ACC112 (cell line): Measurements from ENCODE around the gene PRB3.

Source experiments
- H2AFZ ChIP-seq: fragments of 200-600 bp; sonication (generic); one replicate; pipeline ENCODE4 v1.6.0; 2017; ENCODE audit warnings: antibody characterized with exemption, low read length; ENCODE audit not compliant: unreplicated experiment
- H3K27ac ChIP-seq: fragments of 200-600 bp; sonication (generic); 2 replicates; pipeline ENCODE4 v1.5.1; 2014; ENCODE audit warnings: low read depth, mild to moderate bottlenecking, antibody characterized with exemption, low read length, moderate library complexity
- H3K27me3 ChIP-seq: fragments of 200-600 bp; sonication (generic); 2 replicates; pipeline ENCODE4 v1.6.1; 2014; ENCODE audit warnings: mild to moderate bottlenecking, antibody characterized with exemption, low read length, moderate library complexity, mixed read lengths; ENCODE audit not compliant: insufficient read depth
- H3K36me3 ChIP-seq: fragments of 200-600 bp; sonication (generic); 2 replicates; pipeline ENCODE4 v1.6.1; 2016; ENCODE audit warnings: mild to moderate bottlenecking, antibody characterized with exemption, low read length, moderate library complexity, mixed read lengths; ENCODE audit not compliant: insufficient read depth
- H3K4me1 ChIP-seq: fragments of 200-600 bp; sonication (generic); one replicate; pipeline ENCODE4 v1.6.1; 2016; ENCODE audit warnings: low read length, mixed read lengths; ENCODE audit not compliant: insufficient read depth, unreplicated experiment, control insufficient read depth
- H3K4me3 ChIP-seq: fragments of 200-600 bp; sonication (generic); 2 replicates; pipeline ENCODE4 v1.5.1; 2014; ENCODE audit warnings: mild to moderate bottlenecking, low read depth, low read length
- H3K79me2 ChIP-seq: fragments of 200-600 bp; sonication (generic); one replicate; pipeline ENCODE4 v1.6.0; 2016; ENCODE audit warnings: low read length; ENCODE audit not compliant: control insufficient read depth, unreplicated experiment, insufficient read depth

Gene PRB3

GRCh38 chr12:11269607-11270006 lies at the start of gene PRB3:
Gene PRB3 (minus strand): TSS chr12:11269707. CDS start chr12:11269669, 38 bp downstream.
- Histone ChIP-seq H3K36me3 (no peaks in the 10 kb centered on the region), H3K4me1 (no peaks in the 10 kb centered on the region), H3K27ac (no peak within 1 kb of the TSS), H3K79me2 (no peaks in the 10 kb centered on the region), H3K27me3 (no peaks in the 10 kb centered on the region), H3K4me3 (no peak within 1 kb of the TSS), H2AFZ (no peak within 1 kb of the TSS)

- Histone ChIP-seq H3K36me3 (no peaks in the 10 kb centered on the region), H2AFZ (no peak within 1 kb of the TSS), H3K27me3 (no peaks in the 10 kb centered on the region), H3K79me2 (no peaks in the 10 kb centered on the region), H3K27ac (no peak within 1 kb of the TSS), H3K4me1 (peaks cover 7% of the 10 kb centered on the region), H3K4me3 (no peak within 1 kb of the TSS)
Observed at GRCh38 chr12:11310336-11310735, 40.8 kb upstream of the PRB3 start, which contains the start of gene PRB4. Gene PRB4 (minus strand): TSS chr12:11310436. CDS start chr12:11310398, 38 bp downstream.

- peaks cover 7% of the 10 kb centered on the region for H3K4me1 ChIP-seq
- H2AFZ ChIP-seq = no peak overlapping the region
- no peaks in the 10 kb centered on the region for H3K79me2 ChIP-seq
- no peaks in the 10 kb centered on the region for H3K36me3 ChIP-seq
- H3K27ac ChIP-seq = no peak overlapping the region
- no peak overlapping the region for H3K4me3 ChIP-seq
- no peaks in the 10 kb centered on the region for H3K27me3 ChIP-seq
Observed at GRCh38 chr12:11307143-11307542, 37.6 kb upstream of the PRB3 start.

GRCh38 chr12:11273449-11273848 lies 3.9 kb upstream of the PRB3 start:
- H3K27me3 ChIP-seq = peaks cover 3% of the 10 kb centered on the region; the same call in 1 of the 2 replicates
- no peaks in the 10 kb centered on the region for H3K79me2 ChIP-seq
- H3K4me3 ChIP-seq = no peak overlapping the region
- no peak overlapping the region for H3K27ac ChIP-seq
- no peaks in the 10 kb centered on the region for H3K36me3 ChIP-seq
- H2AFZ ChIP-seq = no peak overlapping the region
- no peaks in the 10 kb centered on the region for H3K4me1 ChIP-seq

- Histone ChIP-seq H3K4me3 (no peak overlapping the region), H3K27ac (no peak overlapping the region), H2AFZ (no peak overlapping the region), H3K4me1 (no peaks in the 10 kb centered on the region), H3K36me3 (no peaks in the 10 kb centered on the region), H3K27me3 (no peaks in the 10 kb centered on the region), H3K79me2 (no peaks in the 10 kb centered on the region)
Observed at GRCh38 chr12:11264501-11264900, 5.0 kb downstream of the PRB3 start.

GRCh38 chr12:11246489-11246888 lies 23.0 kb downstream of the PRB3 start:
- no peak overlapping the region for H3K4me3 ChIP-seq
- H3K79me2 ChIP-seq = no peaks in the 10 kb centered on the region
- H2AFZ ChIP-seq = no peak overlapping the region
- H3K4me1 ChIP-seq = no peaks in the 10 kb centered on the region
- peaks cover 17% of the 10 kb centered on the region for H3K27me3 ChIP-seq
- H3K27ac ChIP-seq = no peak overlapping the region
- H3K36me3 ChIP-seq = no peaks in the 10 kb centered on the region

GRCh38 chr12:11242656-11243055 lies 26.9 kb downstream of the PRB3 start:
- H3K79me2 ChIP-seq = no peaks in the 10 kb centered on the region
- H2AFZ ChIP-seq = no peak overlapping the region
- no peak overlapping the region for H3K4me3 ChIP-seq
- H3K27me3 ChIP-seq = peaks cover 28% of the 10 kb centered on the region
- no peak overlapping the region for H3K27ac ChIP-seq
- H3K36me3 ChIP-seq = no peaks in the 10 kb centered on the region
- no peaks in the 10 kb centered on the region for H3K4me1 ChIP-seq

GRCh38 chr12:11240348-11240930 lies 29.1 kb downstream of the PRB3 start:
- Histone ChIP-seq H3K79me2 (no peaks in the 10 kb centered on the region), H2AFZ (no peak overlapping the region), H3K4me1 (no peaks in the 10 kb centered on the region), H3K27me3 (peaks cover 28% of the 10 kb centered on the region), H3K4me3 (no peak overlapping the region), H3K36me3 (no peaks in the 10 kb centered on the region), H3K27ac (no peak overlapping the region)

GRCh38 chr12:11238275-11238674 lies 31.2 kb downstream of the PRB3 start:
- Histone ChIP-seq H2AFZ (no peak overlapping the region), H3K36me3 (no peaks in the 10 kb centered on the region), H3K79me2 (no peaks in the 10 kb centered on the region), H3K4me3 (no peak overlapping the region), H3K4me1 (no peaks in the 10 kb centered on the region), H3K27me3 (peaks cover 23% of the 10 kb centered on the region; the same call in 1 of the 2 replicates), H3K27ac (no peak overlapping the region)

GRCh38 chr12:11233532-11233931 lies 36.0 kb downstream of the PRB3 start:
- Histone ChIP-seq H3K27ac (no peak overlapping the region), H3K4me1 (no peaks in the 10 kb centered on the region), H3K79me2 (no peaks in the 10 kb centered on the region), H3K27me3 (no peaks in the 10 kb centered on the region; the same call in 1 of the 2 replicates), H2AFZ (no peak overlapping the region), H3K4me3 (no peak overlapping the region), H3K36me3 (no peaks in the 10 kb centered on the region)

GRCh38 chr12:11228296-11228879 lies 41.1 kb downstream of the PRB3 start:
- Histone ChIP-seq H3K36me3 (no peaks in the 10 kb centered on the region), H3K27me3 (peaks cover 14% of the 10 kb centered on the region), H3K4me3 (no peak overlapping the region), H3K79me2 (no peaks in the 10 kb centered on the region), H3K4me1 (no peaks in the 10 kb centered on the region), H3K27ac (no peak overlapping the region), H2AFZ (no peak overlapping the region)
